ENCODE results near the gene GCNA.

DNA sequence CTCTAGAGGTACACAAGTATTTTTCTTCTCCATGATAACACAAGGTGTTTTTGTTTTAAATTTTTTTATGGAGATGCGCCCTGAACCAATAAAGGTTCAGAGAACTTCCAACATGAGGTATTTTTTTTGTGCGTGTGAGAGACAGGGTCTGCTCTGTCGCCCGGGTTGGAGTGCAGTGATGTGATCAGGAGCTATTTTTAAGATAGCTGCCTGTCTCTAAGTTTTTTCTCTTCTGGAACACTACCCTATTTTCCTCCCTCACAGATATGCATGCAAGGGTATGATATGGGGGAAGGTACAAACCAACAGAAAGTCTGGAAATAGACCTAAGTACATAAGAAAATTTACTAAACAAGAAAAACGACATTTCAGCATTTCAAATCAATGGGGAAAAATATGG, 3.0 kb downstream of the GCNA start:
- TF ChIP-seq, protein P1, sequence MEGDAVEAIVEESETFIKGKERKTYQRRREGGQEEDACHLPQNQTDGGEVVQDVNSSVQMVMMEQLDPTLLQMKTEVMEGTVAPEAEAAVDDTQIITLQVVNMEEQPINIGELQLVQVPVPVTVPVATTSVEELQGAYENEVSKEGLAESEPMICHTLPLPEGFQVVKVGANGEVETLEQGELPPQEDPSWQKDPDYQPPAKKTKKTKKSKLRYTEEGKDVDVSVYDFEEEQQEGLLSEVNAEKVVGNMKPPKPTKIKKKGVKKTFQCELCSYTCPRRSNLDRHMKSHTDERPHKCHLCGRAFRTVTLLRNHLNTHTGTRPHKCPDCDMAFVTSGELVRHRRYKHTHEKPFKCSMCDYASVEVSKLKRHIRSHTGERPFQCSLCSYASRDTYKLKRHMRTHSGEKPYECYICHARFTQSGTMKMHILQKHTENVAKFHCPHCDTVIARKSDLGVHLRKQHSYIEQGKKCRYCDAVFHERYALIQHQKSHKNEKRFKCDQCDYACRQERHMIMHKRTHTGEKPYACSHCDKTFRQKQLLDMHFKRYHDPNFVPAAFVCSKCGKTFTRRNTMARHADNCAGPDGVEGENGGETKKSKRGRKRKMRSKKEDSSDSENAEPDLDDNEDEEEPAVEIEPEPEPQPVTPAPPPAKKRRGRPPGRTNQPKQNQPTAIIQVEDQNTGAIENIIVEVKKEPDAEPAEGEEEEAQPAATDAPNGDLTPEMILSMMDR (IDR thresholded peaks at IDR 0.05), result no peak
- no peak for TF ChIP-seq POLR2A (IDR thresholded peaks at IDR 0.05)
- no peak for TF ChIP-seq EP300 (IDR thresholded peaks at IDR 0.05)
